DOHH2 (cell line): ENCODE measurements around the gene MEGF11.

Source experiments
- EZH2phosphoT487 ChIP-seq: fragments of 200-600 bp; sonication (generic); IDR thresholded peaks from 2 replicates; pipeline ENCODE4 v1.6.1; 2017; ENCODE audit warnings: borderline replicate concordance, mild to moderate bottlenecking, antibody characterized with exemption, low read length, moderate library complexity, mixed read lengths
- TF ChIP-seq, protein P1 (sequence below): fragments of 200-600 bp; sonication (generic); IDR thresholded peaks from one replicate; pipeline ENCODE4 v1.5.1; 2014; ENCODE audit warnings: antibody characterized with exemption, mild to moderate bottlenecking, low read depth, low read length; ENCODE audit not compliant: poor library complexity, severe bottlenecking

DNA sequence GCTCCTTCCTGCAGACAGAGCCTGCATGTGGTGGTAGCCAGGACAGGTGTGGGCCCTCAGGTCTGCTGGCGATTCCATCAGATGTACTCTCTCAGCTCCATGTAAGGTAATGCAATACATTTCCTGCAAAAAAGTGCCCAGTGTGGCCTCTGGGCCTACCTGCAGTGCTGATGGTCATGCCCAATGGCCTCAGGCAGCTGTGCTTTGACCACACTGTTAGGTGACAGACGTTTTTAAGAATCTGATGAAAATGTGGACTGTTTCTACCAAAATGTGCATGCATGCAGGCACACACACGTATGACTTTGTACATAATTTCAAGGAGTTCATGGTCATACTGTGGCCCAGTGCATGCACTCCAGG, 231.4 kb downstream of the MEGF11 start:
- TF ChIP-seq EZH2phosphoT487: no peak
- TF ChIP-seq, protein P1, sequence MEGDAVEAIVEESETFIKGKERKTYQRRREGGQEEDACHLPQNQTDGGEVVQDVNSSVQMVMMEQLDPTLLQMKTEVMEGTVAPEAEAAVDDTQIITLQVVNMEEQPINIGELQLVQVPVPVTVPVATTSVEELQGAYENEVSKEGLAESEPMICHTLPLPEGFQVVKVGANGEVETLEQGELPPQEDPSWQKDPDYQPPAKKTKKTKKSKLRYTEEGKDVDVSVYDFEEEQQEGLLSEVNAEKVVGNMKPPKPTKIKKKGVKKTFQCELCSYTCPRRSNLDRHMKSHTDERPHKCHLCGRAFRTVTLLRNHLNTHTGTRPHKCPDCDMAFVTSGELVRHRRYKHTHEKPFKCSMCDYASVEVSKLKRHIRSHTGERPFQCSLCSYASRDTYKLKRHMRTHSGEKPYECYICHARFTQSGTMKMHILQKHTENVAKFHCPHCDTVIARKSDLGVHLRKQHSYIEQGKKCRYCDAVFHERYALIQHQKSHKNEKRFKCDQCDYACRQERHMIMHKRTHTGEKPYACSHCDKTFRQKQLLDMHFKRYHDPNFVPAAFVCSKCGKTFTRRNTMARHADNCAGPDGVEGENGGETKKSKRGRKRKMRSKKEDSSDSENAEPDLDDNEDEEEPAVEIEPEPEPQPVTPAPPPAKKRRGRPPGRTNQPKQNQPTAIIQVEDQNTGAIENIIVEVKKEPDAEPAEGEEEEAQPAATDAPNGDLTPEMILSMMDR: no peak
